ENCODE results near the gene ATP11A. TPM values are rescaled to one million over a fixed set of nuclear protein-coding genes. Genes with fewer than 3 reads are reported as not detected.

Gene ATP11A
- total and polyA plus RNA-seq, 2 experiments from 2014 or later = 28.7 to 30.8 TPM

GRCh38 chr13:112718318-112718717 is 28.5 kb downstream of the ATP11A start:
- Histone ChIP-seq H3K27me3 (no peaks in the 10 kb centered on the region), H3K4me2 (no peak overlapping the region), H3K27ac (no peak overlapping the region), H3K9me2 (replicated peaks; ENCODE audit: insufficient read depth) (no peaks in the 10 kb centered on the region), H3K36me3 (replicated peaks; ENCODE audit: insufficient read depth, low read depth) (no peaks in the 10 kb centered on the region), H3K79me2 (peaks cover 81% of the 10 kb centered on the region), H3K9me3 (ENCODE audit: low read depth) (no peaks in the 10 kb centered on the region), H3K4me3 (no peak overlapping the region), H2AFZ (no peak overlapping the region), H4K20me1 (ENCODE audit: insufficient read depth, poor library complexity, severe bottlenecking) (no peaks in the 10 kb centered on the region), H3K4me1 (ENCODE audit: insufficient read depth) (peaks cover 52% of the 10 kb centered on the region)
- no peak for TF ChIP-seq CTCF (IDR thresholded peaks at IDR 0.05; ENCODE audit: poor library complexity)
- 86% methylated on average over 9 of the region's 9 CpGs for WGBS (ENCODE audit: low lambda C conversion rate, missing lambda C conversion rate)
- DNase-seq (ENCODE audit: low spot score) = no peak

- peak overlapping the region; percentile 94 for H3K27ac ChIP-seq
- DNase-seq (ENCODE audit: low spot score) = no peak
- H3K4me1 ChIP-seq (ENCODE audit: insufficient read depth) = peaks cover 50% of the 10 kb centered on the region
- H3K27me3 ChIP-seq = no peaks in the 10 kb centered on the region
- no peaks in the 10 kb centered on the region for H3K36me3 ChIP-seq (replicated peaks; ENCODE audit: insufficient read depth, low read depth)
- no peak overlapping the region for H3K4me3 ChIP-seq
- no peaks in the 10 kb centered on the region for H3K9me3 ChIP-seq (ENCODE audit: low read depth)
- no peaks in the 10 kb centered on the region for H3K9me2 ChIP-seq (replicated peaks; ENCODE audit: insufficient read depth)
- H2AFZ ChIP-seq = no peak overlapping the region
- TF ChIP-seq EZH2phosphoT487 (IDR thresholded peaks at IDR 0.05; ENCODE audit: low read depth, severe bottlenecking, unreplicated experiment) = no peak
- no peak for TF ChIP-seq CTCF (IDR thresholded peaks at IDR 0.05; ENCODE audit: poor library complexity)
- TF ChIP-seq EZH2 (IDR thresholded peaks at IDR 0.05; ENCODE audit: borderline replicate concordance) = no peak
- 79% methylated on average over 11 of the region's 11 CpGs for WGBS (ENCODE audit: low lambda C conversion rate, missing lambda C conversion rate)
- H3K79me2 ChIP-seq = peaks cover 79% of the 10 kb centered on the region
- H3K4me2 ChIP-seq = no peak overlapping the region
- no peaks in the 10 kb centered on the region for H4K20me1 ChIP-seq (ENCODE audit: insufficient read depth, poor library complexity, severe bottlenecking)
Measured at GRCh38 chr13:112719016-112719415, 29.2 kb downstream of the ATP11A start.

GRCh38 chr13:112719556-112719955 is 29.7 kb downstream of the ATP11A start:
- no peaks in the 10 kb centered on the region for H4K20me1 ChIP-seq (ENCODE audit: insufficient read depth, poor library complexity, severe bottlenecking)
- no peaks in the 10 kb centered on the region for H3K9me3 ChIP-seq (ENCODE audit: low read depth)
- no peaks in the 10 kb centered on the region for H3K27me3 ChIP-seq
- H2AFZ ChIP-seq = no peak overlapping the region
- H3K36me3 ChIP-seq (replicated peaks; ENCODE audit: insufficient read depth, low read depth) = no peaks in the 10 kb centered on the region
- TF ChIP-seq EZH2phosphoT487 (IDR thresholded peaks at IDR 0.05; ENCODE audit: low read depth, severe bottlenecking, unreplicated experiment) = no peak
- no peak for TF ChIP-seq EZH2 (IDR thresholded peaks at IDR 0.05; ENCODE audit: borderline replicate concordance)
- no peak for TF ChIP-seq CTCF (IDR thresholded peaks at IDR 0.05; ENCODE audit: poor library complexity)
- H3K9me2 ChIP-seq (replicated peaks; ENCODE audit: insufficient read depth) = no peaks in the 10 kb centered on the region
- H3K4me3 ChIP-seq = no peak overlapping the region
- no peak for DNase-seq (ENCODE audit: low spot score)
- peak overlapping the region; percentile 94 for H3K27ac ChIP-seq
- 65% methylated on average over 2 of the region's 2 CpGs for WGBS (ENCODE audit: low lambda C conversion rate, missing lambda C conversion rate)
- peaks cover 48% of the 10 kb centered on the region for H3K4me1 ChIP-seq (ENCODE audit: insufficient read depth)
- H3K4me2 ChIP-seq = no peak overlapping the region
- H3K79me2 ChIP-seq = peaks cover 79% of the 10 kb centered on the region

- H3K36me3 ChIP-seq (replicated peaks; ENCODE audit: insufficient read depth, low read depth) = no peaks in the 10 kb centered on the region
- peak overlapping the region; percentile 94 for H3K27ac ChIP-seq
- peaks cover 83% of the 10 kb centered on the region for H3K79me2 ChIP-seq
- H3K4me2 ChIP-seq = no peak overlapping the region
- H3K4me3 ChIP-seq = no peak overlapping the region
- TF ChIP-seq EZH2phosphoT487 (IDR thresholded peaks at IDR 0.05; ENCODE audit: low read depth, severe bottlenecking, unreplicated experiment) = no peak
- no peak for TF ChIP-seq CTCF (IDR thresholded peaks at IDR 0.05; ENCODE audit: poor library complexity)
- TF ChIP-seq EZH2 (IDR thresholded peaks at IDR 0.05; ENCODE audit: borderline replicate concordance) = no peak
- no peak overlapping the region for H2AFZ ChIP-seq
- 97% methylated on average over 17 of the region's 17 CpGs for whole genome bisulfite sequencing (ENCODE audit: low lambda C conversion rate, missing lambda C conversion rate)
- H3K9me3 ChIP-seq (ENCODE audit: low read depth) = no peaks in the 10 kb centered on the region
- no peaks in the 10 kb centered on the region for H4K20me1 ChIP-seq (ENCODE audit: insufficient read depth, poor library complexity, severe bottlenecking)
- H3K4me1 ChIP-seq (ENCODE audit: insufficient read depth) = peaks cover 51% of the 10 kb centered on the region
- no peaks in the 10 kb centered on the region for H3K27me3 ChIP-seq
- no peaks in the 10 kb centered on the region for H3K9me2 ChIP-seq (replicated peaks; ENCODE audit: insufficient read depth)
- no peak for DNase-seq (ENCODE audit: low spot score)
Measured at GRCh38 chr13:112720251-112720650, 30.4 kb downstream of the ATP11A start.
